Tibial nerve (tissue), 4 donors: Measurements from ENCODE around the gene SGPP1.

Experiments
- EP300 ChIP-seq, 2 donors: sonication (generic); formaldehyde crosslinking; IDR thresholded peaks; one replicate each; pipeline ENCODE4 v1.6.1; 2017; ENCODE audit warnings: antibody characterized with exemption in 2 of 2, mild to moderate bottlenecking in 1 of 2
- POLR2A ChIP-seq, 2 donors: fragments of 450-650 bp; IDR thresholded peaks; one replicate each; pipeline ENCODE4 v1.6.1; 2017; ENCODE audit warnings: antibody characterized with exemption in 2 of 2, mild to moderate bottlenecking in 2 of 2, moderate library complexity in 2 of 2
- TF ChIP-seq, protein P1 (sequence below), 5 experiments: fragments of 200-600 bp in 3 of 5; fragments of 450-650 bp in 2 of 5; sonication (generic) in 3 of 5; IDR thresholded peaks; one replicate each; pipeline ENCODE4 v1.5.1; 2016 to 2019; ENCODE audit warnings: antibody characterized with exemption in 5 of 5, mild to moderate bottlenecking in 3 of 5, moderate library complexity in 2 of 5

DNA sequence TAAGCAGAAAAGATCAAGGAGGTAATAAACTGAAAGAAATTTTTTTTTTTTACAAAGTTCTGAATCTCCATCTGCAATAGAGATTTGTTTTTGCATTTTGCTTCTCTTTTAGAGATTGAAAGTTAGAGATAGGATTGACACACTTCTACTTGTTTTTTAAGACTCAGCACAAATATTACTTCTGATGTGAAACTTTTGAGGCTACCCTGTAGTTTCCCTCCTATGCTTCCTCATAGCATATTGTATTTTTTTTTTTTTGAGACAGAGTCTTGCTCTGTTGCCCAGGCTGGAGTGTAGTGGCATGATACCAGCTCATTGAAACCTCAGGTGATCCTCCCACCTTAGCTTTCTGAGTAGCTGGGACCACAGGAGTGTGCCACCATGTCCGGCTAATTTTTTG, 32.1 kb upstream of the SGPP1 start:
- TF ChIP-seq, protein P1, sequence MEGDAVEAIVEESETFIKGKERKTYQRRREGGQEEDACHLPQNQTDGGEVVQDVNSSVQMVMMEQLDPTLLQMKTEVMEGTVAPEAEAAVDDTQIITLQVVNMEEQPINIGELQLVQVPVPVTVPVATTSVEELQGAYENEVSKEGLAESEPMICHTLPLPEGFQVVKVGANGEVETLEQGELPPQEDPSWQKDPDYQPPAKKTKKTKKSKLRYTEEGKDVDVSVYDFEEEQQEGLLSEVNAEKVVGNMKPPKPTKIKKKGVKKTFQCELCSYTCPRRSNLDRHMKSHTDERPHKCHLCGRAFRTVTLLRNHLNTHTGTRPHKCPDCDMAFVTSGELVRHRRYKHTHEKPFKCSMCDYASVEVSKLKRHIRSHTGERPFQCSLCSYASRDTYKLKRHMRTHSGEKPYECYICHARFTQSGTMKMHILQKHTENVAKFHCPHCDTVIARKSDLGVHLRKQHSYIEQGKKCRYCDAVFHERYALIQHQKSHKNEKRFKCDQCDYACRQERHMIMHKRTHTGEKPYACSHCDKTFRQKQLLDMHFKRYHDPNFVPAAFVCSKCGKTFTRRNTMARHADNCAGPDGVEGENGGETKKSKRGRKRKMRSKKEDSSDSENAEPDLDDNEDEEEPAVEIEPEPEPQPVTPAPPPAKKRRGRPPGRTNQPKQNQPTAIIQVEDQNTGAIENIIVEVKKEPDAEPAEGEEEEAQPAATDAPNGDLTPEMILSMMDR (IDR thresholded peaks at IDR 0.05), result no peak
- TF ChIP-seq POLR2A (IDR thresholded peaks at IDR 0.05) (no peak), EP300 (IDR thresholded peaks at IDR 0.05) (no peak)
